GM12878 (cell line): ENCODE measurements around the gene NAA60.

ENCODE experiments used
- DPF2 ChIP-seq: fragments of 450-650 bp; IDR thresholded peaks from 2 replicates; pipeline ENCODE4 v1.6.1; 2017; ENCODE audit warnings: mild to moderate bottlenecking
- EP300 ChIP-seq, 2 experiments: fragments of 150-350 bp in 1 of 2; IDR thresholded peaks; 2 replicates each; pipeline ENCODE4 v1.6.1; 2011 to 2012; ENCODE audit warnings: low read depth in 2 of 2, low read length in 2 of 2, borderline replicate concordance in 1 of 2, improper control_type of control experiment in 1 of 2, inconsistent platforms in 1 of 2; ENCODE audit not compliant: control insufficient read depth in 1 of 2

DNA sequence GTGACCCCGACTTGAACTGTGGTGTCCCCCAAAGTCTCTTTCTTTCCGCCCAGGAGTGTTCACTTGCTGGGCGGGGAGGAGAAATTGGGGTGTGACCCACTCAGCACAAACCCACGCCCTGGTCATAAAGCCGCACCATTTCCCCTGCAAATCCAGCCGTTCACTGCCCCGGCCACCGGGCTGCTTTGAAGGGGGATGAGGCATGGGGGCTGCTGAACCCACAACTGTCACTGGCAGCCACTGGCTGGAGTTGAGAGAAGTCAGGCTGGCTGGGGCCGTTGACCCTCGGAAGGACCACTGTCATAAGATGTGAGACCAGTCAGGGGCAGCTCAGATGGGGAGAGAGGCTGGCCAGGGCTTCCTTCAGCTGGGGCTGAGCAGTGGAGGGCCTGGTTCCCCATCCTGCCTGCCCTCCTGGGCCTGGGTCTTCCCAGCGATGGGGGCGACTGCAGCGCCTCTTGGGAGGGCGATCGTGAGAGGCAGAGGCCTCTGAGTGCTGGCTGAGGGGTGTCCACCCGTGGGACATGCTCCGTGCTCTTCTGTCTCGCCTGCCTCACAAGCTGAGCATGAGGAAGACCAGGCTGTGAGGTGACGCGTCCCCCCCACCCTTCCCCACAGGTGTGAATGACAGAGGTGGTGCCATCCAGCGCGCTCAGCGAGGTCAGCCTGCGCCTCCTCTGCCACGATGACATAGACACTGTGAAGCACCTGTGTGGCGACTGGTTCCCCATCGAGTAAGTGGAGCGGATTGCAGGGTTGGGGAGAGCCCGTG is 32.3 kb downstream of the NAA60 start:
- no peak for TF ChIP-seq EP300 (IDR thresholded peaks at IDR 0.05; ENCODE audit: borderline replicate concordance in 1 of 2, control insufficient read depth in 1 of 2, low read depth in 2 of 2, low read length in 2 of 2)
- no peak for TF ChIP-seq DPF2
